Neural cell (in vitro differentiated cells): ENCODE results near the gene LRRC10B. TPM values are rescaled to one million over a fixed set of nuclear protein-coding genes. Genes with fewer than 3 reads are reported as not detected.

Source experiments
- H2AFZ ChIP-seq: fragments of 200-600, 300-800 bp; sonication (generic), shearing (Covaris generic); 2 replicates; pipeline ENCODE4 v1.6.0; 2014; ENCODE audit warnings: low read depth, mild to moderate bottlenecking, antibody characterized with exemption, low read length, moderate library complexity
- H3F3A ChIP-seq: fragments of 200-600 bp; shearing (Covaris generic); 2 replicates; pipeline ENCODE4 v1.6.1; 2016; ENCODE audit warnings: mild to moderate bottlenecking, moderate library complexity, mixed read lengths, antibody characterized with exemption, low read length; ENCODE audit not compliant: insufficient read depth, poor library complexity, severe bottlenecking
- H3K27ac ChIP-seq: fragments of 200-600, 300-800 bp; sonication (generic), shearing (Covaris generic); 2 replicates; pipeline ENCODE4 v1.5.1; 2014; ENCODE audit warnings: mild to moderate bottlenecking, low read length, moderate library complexity
- H3K27me3 ChIP-seq: fragments of 300-800, 200-600 bp; sonication (generic), shearing (Covaris generic); 2 replicates; pipeline ENCODE4 v1.6.0; 2014; ENCODE audit warnings: mild to moderate bottlenecking, low read depth, low read length, moderate library complexity; ENCODE audit not compliant: insufficient read depth
- H3K36me3 ChIP-seq: fragments of 300-800, 200-600 bp; sonication (generic), shearing (Covaris generic); 2 replicates; pipeline ENCODE4 v1.5.1; 2014; ENCODE audit warnings: mild to moderate bottlenecking, antibody characterized with exemption, low read length, moderate library complexity; ENCODE audit not compliant: insufficient read depth
- H3K4me2 ChIP-seq: fragments of 300-800, 200-600 bp; sonication (generic), shearing (Covaris generic); 2 replicates; pipeline ENCODE4 v1.6.0; 2014; ENCODE audit warnings: mild to moderate bottlenecking, low read length
- H3K4me3 ChIP-seq: fragments of 300-800, 200-600 bp; sonication (generic), shearing (Covaris generic); 2 replicates; pipeline ENCODE4 v1.5.1; 2014; ENCODE audit warnings: mild to moderate bottlenecking, low read length, moderate library complexity
- H3K79me2 ChIP-seq: fragments of 200-600 bp; shearing (Covaris generic); replicated peaks from 2 replicates; pipeline ENCODE4 v1.6.0; 2014; ENCODE audit warnings: mild to moderate bottlenecking, low read length, moderate library complexity; ENCODE audit not compliant: insufficient read depth
- H3K9ac ChIP-seq: fragments of 300-800, 200-600 bp; sonication (generic), shearing (Covaris generic); 2 replicates; pipeline ENCODE4 v1.6.1; 2016; ENCODE audit warnings: mild to moderate bottlenecking, low read length, mixed read lengths
- H3K9me2 ChIP-seq: fragments of 200-600 bp; shearing (Covaris generic); 2 replicates; pipeline ENCODE4 v1.6.1; 2016; ENCODE audit warnings: mild to moderate bottlenecking, low read length, mixed read lengths; ENCODE audit not compliant: insufficient read depth
- H3K9me3 ChIP-seq: fragments of 200-600, 300-800 bp; sonication (generic), shearing (Covaris generic); 2 replicates; pipeline ENCODE4 v1.6.1; 2016; ENCODE audit warnings: mild to moderate bottlenecking, mixed run types, low read length, moderate library complexity, mixed read lengths
- H4K20me1 ChIP-seq: fragments of 200-600 bp; shearing (Covaris generic); 2 replicates; pipeline ENCODE4 v1.6.1; 2016; ENCODE audit warnings: mild to moderate bottlenecking, mixed run types; ENCODE audit not compliant: insufficient read depth
- EP300 ChIP-seq: fragments of 450-650 bp; conservative IDR thresholded peaks from 2 replicates; pipeline ENCODE4 v1.6.1; 2014; ENCODE audit warnings: antibody characterized with exemption, mild to moderate bottlenecking, moderate library complexity; ENCODE audit not compliant: poor library complexity, severe bottlenecking
- EZH2 ChIP-seq: fragments of 200-600, 300-800 bp; shearing (Covaris generic), sonication (generic); IDR thresholded peaks from 2 replicates; pipeline ENCODE4 v1.6.1; 2014; ENCODE audit warnings: antibody characterized with exemption, low read length, borderline replicate concordance, mild to moderate bottlenecking; ENCODE audit not compliant: insufficient read depth, poor library complexity, severe bottlenecking
- MXI1 ChIP-seq: fragments of 450-650 bp; conservative IDR thresholded peaks from 2 replicates; pipeline ENCODE4 v1.6.1; 2014; ENCODE audit warnings: antibody characterized with exemption, mild to moderate bottlenecking; ENCODE audit not compliant: poor library complexity, severe bottlenecking
- POLR2AphosphoS5 ChIP-seq: IDR thresholded peaks from 2 replicates; pipeline ENCODE4 v1.6.1; 2012
- RAD21 ChIP-seq: fragments of 450-650 bp; conservative IDR thresholded peaks from 2 replicates; pipeline ENCODE4 v1.6.1; 2014; ENCODE audit warnings: antibody characterized with exemption, mild to moderate bottlenecking, moderate library complexity
- SMC3 ChIP-seq: fragments of 450-650 bp; conservative IDR thresholded peaks from 2 replicates; pipeline ENCODE4 v1.6.1; 2014; ENCODE audit warnings: antibody characterized with exemption, mild to moderate bottlenecking, moderate library complexity; ENCODE audit not compliant: poor library complexity
- TAF1 ChIP-seq: IDR thresholded peaks from 2 replicates; pipeline ENCODE4 v1.6.1; 2012; ENCODE audit warnings: low read depth
- polyA plus RNA-seq: library from polyadenylated mRNA; depleted of rRNA; stranded (reverse); fragments of >200 nt; gene quantifications from 2 replicates; pipeline ENCODE4 v1.2.3, GENCODE V29; 2014
- TF ChIP-seq, protein P1 (sequence below): fragments of 450-650 bp; IDR thresholded peaks from 2 replicates; pipeline ENCODE4 v1.5.1; 2014; ENCODE audit warnings: antibody characterized with exemption, mild to moderate bottlenecking, moderate library complexity; ENCODE audit not compliant: poor library complexity, severe bottlenecking
- TF ChIP-seq, protein P2 (sequence below): IDR thresholded peaks from 2 replicates; pipeline ENCODE4 v1.6.1; 2012; ENCODE audit warnings: borderline replicate concordance

LRRC10B gene
- polyA plus RNA-seq, 1 donor from 2014 or later, result 12.4 TPM

DNA sequence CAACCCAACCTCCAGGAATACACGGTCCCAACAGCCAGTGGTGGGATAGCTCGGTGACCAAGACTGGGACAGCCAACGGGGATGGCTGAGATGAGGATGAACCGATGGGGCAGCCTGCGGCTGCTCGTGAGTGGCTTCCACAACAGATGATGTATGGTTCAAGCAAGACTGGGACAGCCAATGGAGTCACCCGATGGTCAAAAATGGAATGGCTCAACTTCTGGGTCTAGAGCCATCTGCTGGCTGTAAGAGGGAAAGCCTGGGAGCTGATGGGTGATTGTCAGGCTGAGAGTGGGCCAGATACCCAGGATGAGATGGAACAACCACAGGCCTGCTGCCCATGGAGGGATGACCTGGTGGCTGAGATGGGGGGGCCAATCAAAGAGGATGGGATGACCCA is 36.8 kb downstream of the LRRC10B start:
- Histone ChIP-seq H4K20me1 (no peaks in the 10 kb centered on the region), H3K9me3 (no peaks in the 10 kb centered on the region), H3K4me3 (no peak overlapping the region), H3K4me2 (no peak overlapping the region), H3K9ac (no peak overlapping the region), H3K27ac (no peak overlapping the region), H3K27me3 (no peaks in the 10 kb centered on the region), H3K9me2 (no peaks in the 10 kb centered on the region), H3F3A (no peaks in the 10 kb centered on the region), H3K79me2 (no peaks in the 10 kb centered on the region), H3K36me3 (no peaks in the 10 kb centered on the region), H2AFZ (no peak overlapping the region)
- no peak for TF ChIP-seq TAF1
- TF ChIP-seq SMC3, result no peak

DNA sequence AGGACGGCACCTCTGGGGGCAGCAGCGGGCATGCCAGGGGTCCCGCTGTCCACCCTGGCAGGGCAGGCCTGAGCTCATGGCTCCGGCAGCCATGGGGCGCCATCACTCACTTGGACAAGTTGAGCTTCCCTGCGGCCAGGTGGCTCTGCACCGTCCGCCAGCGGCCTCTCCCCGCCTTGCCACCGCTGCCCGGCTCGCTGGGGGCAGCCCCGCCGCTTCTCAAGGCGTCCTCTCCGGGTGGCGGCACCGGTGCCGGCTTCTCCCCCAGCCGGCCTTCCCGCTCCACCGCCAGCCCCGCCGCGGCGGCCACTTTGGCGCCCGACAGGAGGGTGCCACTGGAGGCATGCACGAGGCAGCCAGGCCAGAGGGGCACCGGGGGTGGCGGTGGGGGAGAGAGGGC is 37.4 kb downstream of the LRRC10B start:
- no peaks in the 10 kb centered on the region for H3K27me3 ChIP-seq
- no peak overlapping the region for H2AFZ ChIP-seq

More for the DNA sequence above, 37.4 kb downstream of the LRRC10B start:
- TF ChIP-seq, protein P1, sequence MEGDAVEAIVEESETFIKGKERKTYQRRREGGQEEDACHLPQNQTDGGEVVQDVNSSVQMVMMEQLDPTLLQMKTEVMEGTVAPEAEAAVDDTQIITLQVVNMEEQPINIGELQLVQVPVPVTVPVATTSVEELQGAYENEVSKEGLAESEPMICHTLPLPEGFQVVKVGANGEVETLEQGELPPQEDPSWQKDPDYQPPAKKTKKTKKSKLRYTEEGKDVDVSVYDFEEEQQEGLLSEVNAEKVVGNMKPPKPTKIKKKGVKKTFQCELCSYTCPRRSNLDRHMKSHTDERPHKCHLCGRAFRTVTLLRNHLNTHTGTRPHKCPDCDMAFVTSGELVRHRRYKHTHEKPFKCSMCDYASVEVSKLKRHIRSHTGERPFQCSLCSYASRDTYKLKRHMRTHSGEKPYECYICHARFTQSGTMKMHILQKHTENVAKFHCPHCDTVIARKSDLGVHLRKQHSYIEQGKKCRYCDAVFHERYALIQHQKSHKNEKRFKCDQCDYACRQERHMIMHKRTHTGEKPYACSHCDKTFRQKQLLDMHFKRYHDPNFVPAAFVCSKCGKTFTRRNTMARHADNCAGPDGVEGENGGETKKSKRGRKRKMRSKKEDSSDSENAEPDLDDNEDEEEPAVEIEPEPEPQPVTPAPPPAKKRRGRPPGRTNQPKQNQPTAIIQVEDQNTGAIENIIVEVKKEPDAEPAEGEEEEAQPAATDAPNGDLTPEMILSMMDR, result no peak
- TF ChIP-seq MXI1 (no peak), TAF1 (no peak), EZH2 (no peak), SMC3 (no peak), POLR2AphosphoS5 (no peak), EP300 (no peak), RAD21 (no peak)
- TF ChIP-seq, protein P2, sequence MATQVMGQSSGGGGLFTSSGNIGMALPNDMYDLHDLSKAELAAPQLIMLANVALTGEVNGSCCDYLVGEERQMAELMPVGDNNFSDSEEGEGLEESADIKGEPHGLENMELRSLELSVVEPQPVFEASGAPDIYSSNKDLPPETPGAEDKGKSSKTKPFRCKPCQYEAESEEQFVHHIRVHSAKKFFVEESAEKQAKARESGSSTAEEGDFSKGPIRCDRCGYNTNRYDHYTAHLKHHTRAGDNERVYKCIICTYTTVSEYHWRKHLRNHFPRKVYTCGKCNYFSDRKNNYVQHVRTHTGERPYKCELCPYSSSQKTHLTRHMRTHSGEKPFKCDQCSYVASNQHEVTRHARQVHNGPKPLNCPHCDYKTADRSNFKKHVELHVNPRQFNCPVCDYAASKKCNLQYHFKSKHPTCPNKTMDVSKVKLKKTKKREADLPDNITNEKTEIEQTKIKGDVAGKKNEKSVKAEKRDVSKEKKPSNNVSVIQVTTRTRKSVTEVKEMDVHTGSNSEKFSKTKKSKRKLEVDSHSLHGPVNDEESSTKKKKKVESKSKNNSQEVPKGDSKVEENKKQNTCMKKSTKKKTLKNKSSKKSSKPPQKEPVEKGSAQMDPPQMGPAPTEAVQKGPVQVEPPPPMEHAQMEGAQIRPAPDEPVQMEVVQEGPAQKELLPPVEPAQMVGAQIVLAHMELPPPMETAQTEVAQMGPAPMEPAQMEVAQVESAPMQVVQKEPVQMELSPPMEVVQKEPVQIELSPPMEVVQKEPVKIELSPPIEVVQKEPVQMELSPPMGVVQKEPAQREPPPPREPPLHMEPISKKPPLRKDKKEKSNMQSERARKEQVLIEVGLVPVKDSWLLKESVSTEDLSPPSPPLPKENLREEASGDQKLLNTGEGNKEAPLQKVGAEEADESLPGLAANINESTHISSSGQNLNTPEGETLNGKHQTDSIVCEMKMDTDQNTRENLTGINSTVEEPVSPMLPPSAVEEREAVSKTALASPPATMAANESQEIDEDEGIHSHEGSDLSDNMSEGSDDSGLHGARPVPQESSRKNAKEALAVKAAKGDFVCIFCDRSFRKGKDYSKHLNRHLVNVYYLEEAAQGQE, result no peak
- Histone ChIP-seq H3K36me3 (no peaks in the 10 kb centered on the region), H3K79me2 (no peaks in the 10 kb centered on the region), H3K4me2 (no peak overlapping the region), H3K9me2 (no peaks in the 10 kb centered on the region), H4K20me1 (no peaks in the 10 kb centered on the region), H3K9me3 (no peaks in the 10 kb centered on the region), H3K27ac (no peak overlapping the region), H3K9ac (no peak overlapping the region), H3K4me3 (no peak overlapping the region), H3F3A (no peaks in the 10 kb centered on the region)
